Measurements from ENCODE around the gene PLCB1. TPM values are rescaled to one million over a fixed set of nuclear protein-coding genes. Genes with fewer than 3 reads are reported as not detected.

PLCB1 gene
- total RNA-seq, 1 experiment from 2014 or later: 6.8 TPM

- intact Hi-C loops (cut with micrococcal nuclease; ENCODE audit: unreplicated experiment): no loop called here
- Histone ChIP-seq H3K27ac (ENCODE audit: low read depth, low read length, poor library complexity, severe bottlenecking) (no peak overlapping the region), H3K9me3 (ENCODE audit: low read depth, low read length, poor library complexity, severe bottlenecking) (no peaks in the 10 kb centered on the region), H3K27me3 (replicated peaks; ENCODE audit: insufficient read depth, low read depth, low read length, poor library complexity) (no peaks in the 10 kb centered on the region), H3K36me3 (ENCODE audit: insufficient read depth, low read length, poor library complexity, severe bottlenecking) (no peaks in the 10 kb centered on the region), H3K4me3 (ENCODE audit: low read depth, low read length, poor library complexity, severe bottlenecking) (no peak overlapping the region), H3K4me1 (ENCODE audit: insufficient read depth, low read length, poor library complexity, severe bottlenecking) (no peaks in the 10 kb centered on the region)
- DNase-seq (ENCODE audit: low spot score): no peak
- TF ChIP-seq, protein P1, sequence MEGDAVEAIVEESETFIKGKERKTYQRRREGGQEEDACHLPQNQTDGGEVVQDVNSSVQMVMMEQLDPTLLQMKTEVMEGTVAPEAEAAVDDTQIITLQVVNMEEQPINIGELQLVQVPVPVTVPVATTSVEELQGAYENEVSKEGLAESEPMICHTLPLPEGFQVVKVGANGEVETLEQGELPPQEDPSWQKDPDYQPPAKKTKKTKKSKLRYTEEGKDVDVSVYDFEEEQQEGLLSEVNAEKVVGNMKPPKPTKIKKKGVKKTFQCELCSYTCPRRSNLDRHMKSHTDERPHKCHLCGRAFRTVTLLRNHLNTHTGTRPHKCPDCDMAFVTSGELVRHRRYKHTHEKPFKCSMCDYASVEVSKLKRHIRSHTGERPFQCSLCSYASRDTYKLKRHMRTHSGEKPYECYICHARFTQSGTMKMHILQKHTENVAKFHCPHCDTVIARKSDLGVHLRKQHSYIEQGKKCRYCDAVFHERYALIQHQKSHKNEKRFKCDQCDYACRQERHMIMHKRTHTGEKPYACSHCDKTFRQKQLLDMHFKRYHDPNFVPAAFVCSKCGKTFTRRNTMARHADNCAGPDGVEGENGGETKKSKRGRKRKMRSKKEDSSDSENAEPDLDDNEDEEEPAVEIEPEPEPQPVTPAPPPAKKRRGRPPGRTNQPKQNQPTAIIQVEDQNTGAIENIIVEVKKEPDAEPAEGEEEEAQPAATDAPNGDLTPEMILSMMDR (conservative IDR thresholded peaks at IDR 0.05; ENCODE audit: low read depth, low read length): no peak
- no peak for TF ChIP-seq EZH2 (IDR thresholded peaks at IDR 0.05; ENCODE audit: borderline replicate concordance, low read depth, low read length, poor library complexity, severe bottlenecking)
- ChIA-PET CTCF (no interaction called here), POLR2A (ENCODE audit: low non-redundant PET) (no interaction called here)
- BruUV-seq (replicated peaks): no TSS peak
Measured at GRCh38 chr20:8367689-8368088, 235.6 kb downstream of the PLCB1 start.

- H3K27me3 ChIP-seq (replicated peaks; ENCODE audit: insufficient read depth, low read depth, low read length, poor library complexity): no peaks in the 10 kb centered on the region
- ChIA-PET POLR2A (ENCODE audit: low non-redundant PET) (no interaction called here), CTCF (no interaction called here)
- no peak for DNase-seq (ENCODE audit: low spot score)
- TF ChIP-seq EZH2 (IDR thresholded peaks at IDR 0.05; ENCODE audit: borderline replicate concordance, low read depth, low read length, poor library complexity, severe bottlenecking): no peak
- TF ChIP-seq, protein P1 (conservative IDR thresholded peaks at IDR 0.05; ENCODE audit: low read depth, low read length): no peak
- BruUV-seq (replicated peaks): no TSS peak
- intact Hi-C loops (cut with micrococcal nuclease; ENCODE audit: unreplicated experiment): no loop called here
- H3K9me3 ChIP-seq (ENCODE audit: low read depth, low read length, poor library complexity, severe bottlenecking): no peaks in the 10 kb centered on the region
- H3K27ac ChIP-seq (ENCODE audit: low read depth, low read length, poor library complexity, severe bottlenecking): no peak overlapping the region
- H3K36me3 ChIP-seq (ENCODE audit: insufficient read depth, low read length, poor library complexity, severe bottlenecking): no peaks in the 10 kb centered on the region
- no peak overlapping the region for H3K4me3 ChIP-seq (ENCODE audit: low read depth, low read length, poor library complexity, severe bottlenecking)
- H3K4me1 ChIP-seq (ENCODE audit: insufficient read depth, low read length, poor library complexity, severe bottlenecking): no peaks in the 10 kb centered on the region
Measured at GRCh38 chr20:8368670-8369069, 236.6 kb downstream of the PLCB1 start.

GRCh38 chr20:8369311-8369710 is 237.2 kb downstream of the PLCB1 start:
- H3K4me3 ChIP-seq (ENCODE audit: low read depth, low read length, poor library complexity, severe bottlenecking): no peak overlapping the region
- no TSS peak for BruUV-seq (replicated peaks)
- H3K27ac ChIP-seq (ENCODE audit: low read depth, low read length, poor library complexity, severe bottlenecking): no peak overlapping the region
- POLR2A ChIA-PET (ENCODE audit: low non-redundant PET): no interaction called here
- CTCF ChIA-PET: no interaction called here
- intact Hi-C loops (cut with micrococcal nuclease; ENCODE audit: unreplicated experiment): no loop called here
- no peak for DNase-seq (ENCODE audit: low spot score)
- H3K36me3 ChIP-seq (ENCODE audit: insufficient read depth, low read length, poor library complexity, severe bottlenecking): no peaks in the 10 kb centered on the region
- H3K27me3 ChIP-seq (replicated peaks; ENCODE audit: insufficient read depth, low read depth, low read length, poor library complexity): no peaks in the 10 kb centered on the region
- TF ChIP-seq, protein P1 (conservative IDR thresholded peaks at IDR 0.05; ENCODE audit: low read depth, low read length): no peak
- TF ChIP-seq EZH2 (IDR thresholded peaks at IDR 0.05; ENCODE audit: borderline replicate concordance, low read depth, low read length, poor library complexity, severe bottlenecking): no peak
- H3K4me1 ChIP-seq (ENCODE audit: insufficient read depth, low read length, poor library complexity, severe bottlenecking): no peaks in the 10 kb centered on the region
- no peaks in the 10 kb centered on the region for H3K9me3 ChIP-seq (ENCODE audit: low read depth, low read length, poor library complexity, severe bottlenecking)
